HUES64 (cell line): ENCODE measurements around the gene RNF10.
"Not testable (repeated sequence)": the region's sequence is repeated elsewhere in the genome, so short reads cannot be mapped to it uniquely, and the experiment has no call there.

Source experiments
- H3K27ac ChIP-seq: 2 replicates; pipeline ENCODE4 v1.7.0; 2013; ENCODE audit warnings: low read depth, low read length, inconsistent platforms
- H3K27me3 ChIP-seq: 2 replicates; pipeline ENCODE4 v1.6.1; 2013; ENCODE audit warnings: mild to moderate bottlenecking, low read length; ENCODE audit not compliant: insufficient read depth
- H3K36me3 ChIP-seq: 2 replicates; pipeline ENCODE4 v1.6.1; 2013; ENCODE audit warnings: mild to moderate bottlenecking, low read length; ENCODE audit not compliant: insufficient read depth
- H3K4me1 ChIP-seq: 2 replicates; pipeline ENCODE4 v1.6.1; 2013; ENCODE audit warnings: mild to moderate bottlenecking, low read length, moderate library complexity; ENCODE audit not compliant: insufficient read depth
- H3K4me3 ChIP-seq: 2 replicates; pipeline ENCODE4 v1.5.1; 2013; ENCODE audit warnings: mild to moderate bottlenecking, low read length, moderate library complexity
- H3K9ac ChIP-seq: 2 replicates; pipeline ENCODE4 v1.6.1; 2013; ENCODE audit warnings: mild to moderate bottlenecking, low read depth, low read length
- H3K9me3 ChIP-seq: 2 replicates; pipeline ENCODE4 v1.6.1; 2013; ENCODE audit warnings: low read depth, low read length; ENCODE audit not compliant: insufficient read depth
- WGBS: fragments of 150-250, 120-280 bp; methylation state at CpG from one replicate; pipeline ENCODE4 v1.1.7; 2013; ENCODE audit warnings: missing lambda C conversion rate; 5-methylcytosine and 5-hydroxymethylcytosine counted together

The RNF10 gene

GRCh38 chr12:120528861-120529525, 5.2 kb upstream of the RNF10 start, which contains the start of gene COQ5:
TSS of gene COQ5 (minus strand) at chr12:120529158. CDS start at chr12:120529141, 17 bp downstream.
- Histone ChIP-seq H3K27me3 (no peaks in the 10 kb centered on the region), H3K9me3 (no peaks in the 10 kb centered on the region), H3K36me3 (no peaks in the 10 kb centered on the region), H3K4me1 (peaks cover 8% of the 10 kb centered on the region), H3K4me3 (peak within 1 kb of the TSS; percentile 92), H3K27ac (peak within 1 kb of the TSS; percentile 87), H3K9ac (peak within 1 kb of the TSS; percentile 90)
- WGBS: under 1% methylated on average over 38 of the region's 38 CpGs

- peak overlapping the region; percentile 92 for H3K4me3 ChIP-seq
- peak overlapping the region; percentile 87 for H3K27ac ChIP-seq
- H3K27me3 ChIP-seq: no peaks in the 10 kb centered on the region
- H3K9ac ChIP-seq: peak overlapping the region; percentile 90
- no peaks in the 10 kb centered on the region for H3K36me3 ChIP-seq
- H3K4me1 ChIP-seq: peaks cover 8% of the 10 kb centered on the region
- H3K9me3 ChIP-seq: no peaks in the 10 kb centered on the region
- WGBS: 69% methylated on average over 18 of the region's 19 CpGs
Measured at GRCh38 chr12:120529641-120530417, 4.3 kb upstream of the RNF10 start.

DNA sequence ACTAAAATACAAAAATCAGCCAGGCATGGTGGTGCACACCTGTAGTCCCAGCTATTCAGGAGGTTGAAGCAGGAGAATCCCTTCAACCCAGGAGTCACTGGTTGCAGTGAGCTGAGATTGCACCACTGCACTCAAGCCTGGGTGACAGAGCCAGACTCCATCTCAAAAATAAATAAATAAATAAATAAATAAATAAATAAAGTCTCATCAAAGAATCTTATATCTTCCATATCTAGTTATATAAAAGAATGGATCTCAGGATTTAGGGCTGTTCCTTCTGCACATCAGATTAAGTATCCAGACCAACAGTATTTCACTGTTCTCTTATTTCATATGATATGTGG, 3.8 kb upstream of the RNF10 start:
- H3K4me3 ChIP-seq, H3K36me3 ChIP-seq, H3K9me3 ChIP-seq, H3K27ac ChIP-seq, H3K9ac ChIP-seq, H3K27me3 ChIP-seq: not testable (repeated sequence)
- peaks cover 11% of the 10 kb centered on the region for H3K4me1 ChIP-seq

GRCh38 chr12:120532701-120533238, 1.4 kb upstream of the RNF10 start:
- Histone ChIP-seq H3K27ac (no peak overlapping the region), H3K36me3 (peaks cover 15% of the 10 kb centered on the region), H3K4me1 (peaks cover 24% of the 10 kb centered on the region), H3K9me3 (no peaks in the 10 kb centered on the region), H3K4me3 (no peak overlapping the region), H3K27me3 (no peaks in the 10 kb centered on the region), H3K9ac (no peak overlapping the region)
- WGBS: 95% methylated on average over 4 of the region's 4 CpGs

- Histone ChIP-seq H3K9ac (peak overlapping the region; percentile 83), H3K9me3 (no peaks in the 10 kb centered on the region), H3K27me3 (no peaks in the 10 kb centered on the region), H3K27ac (peak overlapping the region; percentile 63), H3K36me3 (peaks cover 20% of the 10 kb centered on the region), H3K4me1 (peaks cover 21% of the 10 kb centered on the region), H3K4me3 (peak overlapping the region; percentile 83)
- WGBS: 2% methylated on average over 51 of the region's 52 CpGs
Measured at GRCh38 chr12:120534703-120535655, 823 bp downstream of the RNF10 start.

GRCh38 chr12:120536064-120536791, 2.1 kb downstream of the RNF10 start:
- Histone ChIP-seq H3K9me3 (no peaks in the 10 kb centered on the region), H3K4me3 (peak overlapping the region; percentile 83), H3K27ac (no peak overlapping the region), H3K36me3 (peaks cover 20% of the 10 kb centered on the region), H3K4me1 (peaks cover 20% of the 10 kb centered on the region), H3K9ac (peak overlapping the region; percentile 29; the same call in 1 of the 2 replicates), H3K27me3 (no peaks in the 10 kb centered on the region)
- WGBS: 88% methylated on average over 13 of the region's 13 CpGs

- Histone ChIP-seq H3K27me3 (no peaks in the 10 kb centered on the region), H3K27ac (no peak overlapping the region), H3K9ac (no peak overlapping the region), H3K36me3 (peaks cover 27% of the 10 kb centered on the region), H3K4me1 (peaks cover 20% of the 10 kb centered on the region), H3K4me3 (no peak overlapping the region), H3K9me3 (no peaks in the 10 kb centered on the region)
- WGBS: 91% methylated on average over 4 of the region's 4 CpGs
Measured at GRCh38 chr12:120537856-120538220, 3.7 kb downstream of the RNF10 start.

DNA sequence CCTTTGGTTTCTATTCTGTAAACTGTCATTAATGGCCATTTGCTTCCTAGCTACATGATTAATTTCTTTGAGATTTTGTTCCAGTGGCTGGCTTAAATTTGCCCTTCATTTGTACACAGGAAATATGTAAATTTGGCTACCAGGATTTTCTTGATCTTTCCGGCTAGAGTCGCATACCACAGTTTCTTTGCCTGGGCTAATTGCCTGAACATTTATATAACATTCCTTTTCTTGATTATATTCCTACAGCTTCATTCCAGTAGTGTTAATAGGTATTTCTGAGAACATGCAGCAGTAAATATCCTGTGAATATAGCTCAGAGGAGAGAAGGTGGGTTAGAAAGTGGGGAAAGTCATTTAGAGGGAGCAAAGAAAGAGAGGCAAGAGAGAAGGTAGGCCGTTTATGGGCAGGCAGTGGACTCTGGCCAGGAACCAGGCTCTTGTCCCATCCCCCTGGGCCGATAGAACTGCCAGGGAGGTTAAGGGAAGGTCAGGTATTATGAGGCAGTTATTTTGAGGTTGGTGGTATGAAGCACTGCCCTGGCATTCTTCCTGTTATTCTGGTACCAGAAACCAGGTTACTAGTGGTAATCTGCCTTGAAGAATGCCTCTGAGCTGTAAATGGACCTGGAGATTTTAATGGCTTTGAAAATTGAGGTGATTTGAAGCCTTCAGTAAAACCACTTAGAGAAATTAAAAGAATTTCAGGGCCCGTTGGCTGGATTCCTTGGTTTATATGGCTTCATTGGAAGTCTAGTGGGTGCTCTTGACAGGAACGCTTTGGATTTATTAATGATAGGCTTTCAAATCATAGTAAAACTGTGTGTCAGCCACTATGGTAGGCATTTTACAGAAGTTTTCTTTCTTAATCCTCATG, 4.4 kb downstream of the RNF10 start:
- Histone ChIP-seq H3K27ac (no peak overlapping the region), H3K9me3 (no peaks in the 10 kb centered on the region), H3K27me3 (no peaks in the 10 kb centered on the region), H3K4me1 (peaks cover 20% of the 10 kb centered on the region), H3K9ac (no peak overlapping the region), H3K4me3 (no peak overlapping the region), H3K36me3 (peaks cover 32% of the 10 kb centered on the region)
- 75% methylated on average over 6 of the region's 6 CpGs for WGBS

DNA sequence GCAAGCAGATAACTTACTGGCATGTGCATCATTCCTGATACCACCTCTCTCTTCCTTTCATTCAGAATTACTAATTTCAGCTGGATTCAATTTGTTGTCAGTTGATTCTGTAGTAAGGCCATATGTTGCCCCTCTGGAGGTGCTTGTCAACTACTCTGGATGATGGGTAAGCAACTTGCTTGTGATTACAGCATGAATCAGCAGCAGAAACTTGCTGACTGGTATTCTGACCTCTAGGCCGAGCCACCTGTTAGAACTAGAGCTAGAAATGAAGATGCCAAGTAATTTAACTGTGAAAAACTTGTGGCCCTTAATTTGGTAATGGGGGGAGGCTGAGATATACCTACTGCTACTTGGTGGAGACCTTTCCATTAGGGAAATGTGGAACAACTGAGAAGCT, 5.1 kb downstream of the RNF10 start:
- WGBS: 91% methylated on average over 1 of the region's 1 CpG
- Histone ChIP-seq H3K4me1 (peaks cover 20% of the 10 kb centered on the region), H3K27ac (no peak overlapping the region), H3K9me3 (no peaks in the 10 kb centered on the region), H3K4me3 (no peak overlapping the region), H3K9ac (no peak overlapping the region), H3K27me3 (no peaks in the 10 kb centered on the region), H3K36me3 (peaks cover 32% of the 10 kb centered on the region)

GRCh38 chr12:120540445-120540844, 6.3 kb downstream of the RNF10 start:
- peaks cover 32% of the 10 kb centered on the region for H3K36me3 ChIP-seq
- no peak overlapping the region for H3K9ac ChIP-seq
- 95% methylated on average over 3 of the region's 3 CpGs for WGBS

More at GRCh38 chr12:120540445-120540844, 6.3 kb downstream of the RNF10 start:
- Histone ChIP-seq H3K9me3 (no peaks in the 10 kb centered on the region), H3K27ac (no peak overlapping the region), H3K4me3 (no peak overlapping the region), H3K4me1 (peaks cover 17% of the 10 kb centered on the region), H3K27me3 (no peaks in the 10 kb centered on the region)
